ENCODE data around the gene MAMSTR. TPM values are rescaled to one million over a fixed set of nuclear protein-coding genes. Genes with fewer than 3 reads are reported as not detected.
"Not testable (repeated sequence)": the region's sequence is repeated elsewhere in the genome, so short reads cannot be mapped to it uniquely, and the experiment has no call there.

The MAMSTR gene
- total RNA-seq: 2.2 TPM

- peak; percentile 53 for DNase-seq (ENCODE audit: low spot score)
Measured at GRCh38 chr19:48719263-48720171, at the start of gene MAMSTR. Gene MAMSTR (minus strand): TSS chr19:48719725. CDS start chr19:48719031, 694 bp downstream.

GRCh38 chr19:48768994-48769713, 49.6 kb upstream of the MAMSTR start:
- DNase-seq (ENCODE audit: low spot score): no peak

- DNase-seq (ENCODE audit: low spot score): not testable (repeated sequence)
Measured at GRCh38 chr19:48768171-48768753, 48.7 kb upstream of the MAMSTR start.

GRCh38 chr19:48765816-48766215, 46.3 kb upstream of the MAMSTR start:
- not testable (repeated sequence) for DNase-seq (ENCODE audit: low spot score)

- DNase-seq (ENCODE audit: low spot score): no peak
Measured at GRCh38 chr19:48760504-48761205, 41.1 kb upstream of the MAMSTR start.

- no peak for DNase-seq (ENCODE audit: low spot score)
Measured at GRCh38 chr19:48757741-48758144, 38.2 kb upstream of the MAMSTR start.

GRCh38 chr19:48757089-48757675, 37.7 kb upstream of the MAMSTR start:
- DNase-seq (ENCODE audit: low spot score): no peak

GRCh38 chr19:48756686-48757085, 37.2 kb upstream of the MAMSTR start:
- no peak for DNase-seq (ENCODE audit: low spot score)

GRCh38 chr19:48756212-48756611, 36.7 kb upstream of the MAMSTR start:
- DNase-seq (ENCODE audit: low spot score): no peak

GRCh38 chr19:48755787-48756186, 36.3 kb upstream of the MAMSTR start:
- no peak for DNase-seq (ENCODE audit: low spot score)

- no peak for DNase-seq (ENCODE audit: low spot score)
Measured at GRCh38 chr19:48755084-48755641, 35.6 kb upstream of the MAMSTR start, which contains the start of gene FGF21. Gene FGF21 (plus strand): TSS chr19:48755524. CDS start chr19:48756237, 713 bp downstream.

GRCh38 chr19:48752496-48753365, 33.2 kb upstream of the MAMSTR start, which contains the start of gene FUT1:
Gene FUT1 (minus strand): TSS chr19:48752641. CDS start chr19:48751281, 1,360 bp downstream.
- peak; percentile 85 for DNase-seq (ENCODE audit: low spot score)

- DNase-seq (ENCODE audit: low spot score): no peak
Measured at GRCh38 chr19:48751845-48752495, 32.4 kb upstream of the MAMSTR start.

GRCh38 chr19:48750771-48751504, 31.4 kb upstream of the MAMSTR start:
- DNase-seq (ENCODE audit: low spot score): no peak

- no peak for DNase-seq (ENCODE audit: low spot score)
Measured at GRCh38 chr19:48750351-48750750, 30.8 kb upstream of the MAMSTR start.

- no peak for DNase-seq (ENCODE audit: low spot score)
Measured at GRCh38 chr19:48749571-48750198, 30.2 kb upstream of the MAMSTR start.

GRCh38 chr19:48746738-48747575, 27.4 kb upstream of the MAMSTR start, which contains the start of gene IZUMO1:
Gene IZUMO1 (minus strand): TSS chr19:48746909. CDS start chr19:48745859, 1,050 bp downstream.
- no peak for DNase-seq (ENCODE audit: low spot score)

All from ureter (tissue), 1 donor.